IMR-90 (cell line): Measurements from ENCODE around the gene TBRG4.

Experiments used
- MAFK ChIP-seq: IDR thresholded peaks from 2 replicates; pipeline ENCODE4 v1.6.1; 2012; ENCODE audit warnings: low read depth, low read length, improper control_type of control experiment
- RFX5 ChIP-seq: IDR thresholded peaks from 2 replicates; pipeline ENCODE4 v1.8.0; 2012; ENCODE audit warnings: low read depth, mild to moderate bottlenecking, low read length, moderate library complexity
- TF ChIP-seq, protein P1 (sequence below): conservative IDR thresholded peaks from 2 replicates; pipeline ENCODE4 v1.5.1; 2012; ENCODE audit warnings: mild to moderate bottlenecking, low read depth, low read length, improper control_type of control experiment

DNA sequence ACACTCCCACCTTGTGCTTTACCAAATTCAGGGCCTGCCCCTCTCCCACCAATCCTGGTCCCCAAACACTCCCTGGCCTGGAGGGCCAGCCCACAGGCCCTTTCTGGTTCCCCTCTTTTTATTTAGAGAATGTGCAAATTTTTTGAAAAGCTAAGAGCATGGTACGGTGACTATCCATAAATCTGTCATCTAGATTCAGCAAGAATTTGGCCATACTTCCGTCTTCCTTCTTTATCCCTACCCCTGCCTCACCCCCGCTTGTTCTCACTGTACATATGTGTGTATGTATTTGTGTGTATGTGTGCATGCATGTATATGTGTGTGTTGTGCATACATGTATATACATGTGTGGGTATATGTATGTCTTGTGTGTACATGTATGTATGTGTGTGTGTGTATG, 8.1 kb upstream of the TBRG4 start:
- TF ChIP-seq RFX5: no peak
- TF ChIP-seq, protein P1, sequence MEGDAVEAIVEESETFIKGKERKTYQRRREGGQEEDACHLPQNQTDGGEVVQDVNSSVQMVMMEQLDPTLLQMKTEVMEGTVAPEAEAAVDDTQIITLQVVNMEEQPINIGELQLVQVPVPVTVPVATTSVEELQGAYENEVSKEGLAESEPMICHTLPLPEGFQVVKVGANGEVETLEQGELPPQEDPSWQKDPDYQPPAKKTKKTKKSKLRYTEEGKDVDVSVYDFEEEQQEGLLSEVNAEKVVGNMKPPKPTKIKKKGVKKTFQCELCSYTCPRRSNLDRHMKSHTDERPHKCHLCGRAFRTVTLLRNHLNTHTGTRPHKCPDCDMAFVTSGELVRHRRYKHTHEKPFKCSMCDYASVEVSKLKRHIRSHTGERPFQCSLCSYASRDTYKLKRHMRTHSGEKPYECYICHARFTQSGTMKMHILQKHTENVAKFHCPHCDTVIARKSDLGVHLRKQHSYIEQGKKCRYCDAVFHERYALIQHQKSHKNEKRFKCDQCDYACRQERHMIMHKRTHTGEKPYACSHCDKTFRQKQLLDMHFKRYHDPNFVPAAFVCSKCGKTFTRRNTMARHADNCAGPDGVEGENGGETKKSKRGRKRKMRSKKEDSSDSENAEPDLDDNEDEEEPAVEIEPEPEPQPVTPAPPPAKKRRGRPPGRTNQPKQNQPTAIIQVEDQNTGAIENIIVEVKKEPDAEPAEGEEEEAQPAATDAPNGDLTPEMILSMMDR: no peak
- TF ChIP-seq MAFK: no peak
